Coronary artery (tissue), 2 donors: ENCODE measurements around the gene MAP3K21.

Source experiments
- DNase-seq: peaks from one replicate; pipeline ENCODE4 v3.0.0-alpha.2; 2017; ENCODE audit warnings: low spot score
- H3K27ac ChIP-seq, 2 donors: fragments of 200-600 bp; sonication (generic); one replicate each; pipeline ENCODE4 v1.5.1; 2016 to 2019
- H3K4me3 ChIP-seq: fragments of 200-600 bp; sonication (generic); 2 replicates; pipeline ENCODE4 v1.5.1; 2016; ENCODE audit warnings: mild to moderate bottlenecking, moderate library complexity
- CTCF ChIP-seq: fragments of 200-600 bp; sonication (generic); IDR thresholded peaks from one replicate; pipeline ENCODE4 v1.5.1; 2019; ENCODE audit warnings: antibody characterized with exemption

MAP3K21 gene

GRCh38 chr1:233342086-233342485 is 14.6 kb downstream of the MAP3K21 start:
- H3K4me3 ChIP-seq = no peak overlapping the region
- H3K27ac ChIP-seq = no peak overlapping the region
- DNase-seq = no peak
- no peak for TF ChIP-seq CTCF

DNA sequence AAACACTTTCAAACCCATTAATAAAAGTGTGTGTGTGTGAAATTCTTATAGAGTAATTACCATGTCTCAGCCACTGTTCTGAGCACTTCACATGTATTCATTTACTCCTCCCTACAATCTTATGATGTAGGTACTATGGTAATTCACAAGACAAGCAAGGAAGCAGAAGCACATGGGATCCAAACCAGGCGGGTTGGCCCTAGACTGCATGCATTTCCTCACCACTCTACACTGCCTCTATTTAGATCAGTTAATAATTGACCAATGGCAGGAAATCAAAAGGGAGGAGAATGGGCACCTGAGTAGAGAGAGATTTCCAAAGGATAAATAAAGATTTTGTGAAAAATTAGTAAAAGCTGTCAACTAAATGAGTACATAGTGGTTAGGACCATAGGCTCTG is 15.7 kb downstream of the MAP3K21 start:
- no peak for TF ChIP-seq CTCF
- H3K27ac ChIP-seq = no peak overlapping the region
- no peak for DNase-seq
- no peak overlapping the region for H3K4me3 ChIP-seq

DNA sequence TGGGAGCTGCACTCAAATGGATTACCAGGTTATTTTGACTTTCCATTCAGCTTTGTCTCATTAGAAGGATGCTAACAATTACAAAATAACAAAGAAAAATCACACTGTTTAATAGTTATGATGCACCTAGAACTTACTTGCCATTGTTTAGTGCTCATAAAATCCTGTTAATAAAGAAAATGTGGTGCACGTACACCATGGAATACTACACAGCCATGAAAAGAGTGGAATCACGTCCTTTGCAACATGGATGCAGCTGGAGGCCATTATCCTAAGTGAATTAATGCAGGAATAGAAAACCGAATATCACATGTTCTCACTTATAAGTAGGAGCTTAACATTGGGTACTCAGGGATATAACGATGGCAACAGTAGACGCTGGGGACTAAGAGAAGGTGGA is 19.8 kb downstream of the MAP3K21 start:
- H3K27ac ChIP-seq = no peak overlapping the region
- TF ChIP-seq CTCF = no peak
- H3K4me3 ChIP-seq = no peak overlapping the region
- DNase-seq = no peak

DNA sequence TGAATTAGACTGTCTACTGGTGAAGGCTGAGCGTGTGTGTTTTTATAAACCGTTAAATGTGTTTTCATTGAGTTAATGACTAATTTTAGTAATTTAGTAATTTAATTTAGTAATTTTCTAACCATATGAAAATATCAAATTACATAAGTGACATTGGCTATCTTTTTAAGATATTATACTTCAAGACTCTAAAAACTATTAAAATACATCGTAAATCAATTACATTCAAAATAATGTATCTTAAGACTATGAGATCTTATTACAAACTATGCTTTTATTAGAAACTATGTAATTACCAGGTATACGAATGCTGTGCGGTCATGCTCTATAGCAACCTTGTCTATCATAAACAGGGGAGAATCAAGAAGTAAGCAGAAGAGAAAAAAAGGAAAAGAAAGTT is 21.6 kb downstream of the MAP3K21 start:
- no peak overlapping the region for H3K4me3 ChIP-seq
- TF ChIP-seq CTCF = no peak
- no peak for DNase-seq
- H3K27ac ChIP-seq = no peak overlapping the region

- Histone ChIP-seq H3K27ac (no peak overlapping the region), H3K4me3 (no peak overlapping the region)
- TF ChIP-seq CTCF = no peak
- DNase-seq = no peak
These were observed 27.5 kb downstream of the MAP3K21 start for GRCh38 chr1:233354983-233355382.

GRCh38 chr1:233355841-233356704 is 28.5 kb downstream of the MAP3K21 start:
- no peak overlapping the region for H3K4me3 ChIP-seq
- no peak for TF ChIP-seq CTCF
- DNase-seq = no peak
- no peak overlapping the region for H3K27ac ChIP-seq

DNA sequence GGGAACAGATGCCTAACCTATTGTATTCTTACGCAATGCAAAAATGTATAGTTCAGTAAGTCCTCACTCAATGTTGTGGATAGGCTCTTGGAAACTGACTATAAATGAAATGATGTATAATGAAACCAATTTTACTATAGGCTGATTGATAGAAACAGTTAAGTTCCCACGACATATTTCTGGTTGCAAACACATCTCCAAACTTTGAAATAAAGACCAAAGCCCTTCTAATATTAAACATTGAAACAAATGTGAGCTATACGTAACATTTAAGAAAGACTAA is 29.1 kb downstream of the MAP3K21 start:
- no peak for DNase-seq
- no peak overlapping the region for H3K4me3 ChIP-seq
- H3K27ac ChIP-seq = no peak overlapping the region
- TF ChIP-seq CTCF = no peak
